GM23338 (cell line): ENCODE results near the gene HAT1. TPM values are rescaled to one million over a fixed set of nuclear protein-coding genes. Genes with fewer than 3 reads are reported as not detected.

Experiments used
- ATAC-seq: fragments of 200-7000 bp; cut with Tn5 transposase; 3 replicates; pipeline ENCODE4 v1.9.1; 2020
- DNase-seq: peaks from one replicate; pipeline ENCODE4 v3.0.0-alpha.2; 2015; ENCODE audit warnings: low spot score
- H2AFZ ChIP-seq: fragments of 200-600 bp; sonication (generic); 2 replicates; pipeline ENCODE4 v1.8.0; 2016; ENCODE audit warnings: antibody characterized with exemption, mild to moderate bottlenecking, moderate library complexity
- H3F3A ChIP-seq: fragments of 200-600 bp; sonication (generic); replicated peaks from 2 replicates; pipeline ENCODE4 v1.8.0; 2017; ENCODE audit warnings: antibody characterized with exemption, mixed run types, low read depth
- H3K27ac ChIP-seq: fragments of 200-600 bp; sonication (generic); 2 replicates; pipeline ENCODE4 v1.6.1; 2016; ENCODE audit warnings: low read depth
- H3K27me3 ChIP-seq: fragments of 200-600 bp; sonication (generic); 2 replicates; pipeline ENCODE4 v1.8.0; 2016; ENCODE audit warnings: mild to moderate bottlenecking, mixed run types, moderate library complexity; ENCODE audit not compliant: insufficient read depth
- H3K36me3 ChIP-seq: fragments of 200-600 bp; sonication (generic); 2 replicates; pipeline ENCODE4 v1.8.0; 2016; ENCODE audit warnings: mild to moderate bottlenecking; ENCODE audit not compliant: insufficient read depth
- H3K4me1 ChIP-seq: fragments of 200-600 bp; sonication (generic); 2 replicates; pipeline ENCODE4 v1.8.0; 2016; ENCODE audit warnings: mild to moderate bottlenecking, moderate library complexity; ENCODE audit not compliant: insufficient read depth
- H3K4me2 ChIP-seq: fragments of 200-600 bp; sonication (generic); 2 replicates; pipeline ENCODE4 v1.7.1; 2017; ENCODE audit warnings: mixed run types
- H3K4me3 ChIP-seq: fragments of 200-600 bp; sonication (generic); 2 replicates; pipeline ENCODE4 v1.6.1; 2016; ENCODE audit warnings: mixed run types
- H3K79me2 ChIP-seq: fragments of 200-600 bp; sonication (generic); replicated peaks from 2 replicates; pipeline ENCODE4 v1.8.0; 2017; ENCODE audit warnings: mild to moderate bottlenecking; ENCODE audit not compliant: insufficient read depth
- H3K9me2 ChIP-seq: fragments of 200-600 bp; sonication (generic); 2 replicates; pipeline ENCODE4 v1.8.0; 2017; ENCODE audit not compliant: insufficient read depth
- H4K20me1 ChIP-seq: fragments of 200-600 bp; sonication (generic); replicated peaks from 2 replicates; pipeline ENCODE4 v1.8.0; 2017; ENCODE audit warnings: mild to moderate bottlenecking; ENCODE audit not compliant: insufficient read depth
- H3K27ac Mint-ChIP-seq: 2 replicates; pipeline ENCODE4 v1.8.0; 2020; ENCODE audit warnings: inconsistent platforms, mild to moderate bottlenecking, moderate library complexity, mixed read lengths
- H3K27me3 Mint-ChIP-seq: 3 replicates; pipeline ENCODE4 v1.8.0; 2022; ENCODE audit warnings: low read depth, mild to moderate bottlenecking, moderate library complexity, mixed read lengths, inconsistent platforms; ENCODE audit not compliant: insufficient read depth, poor library complexity
- H3K36me3 Mint-ChIP-seq: 3 replicates; pipeline ENCODE4 v1.8.0; 2021; ENCODE audit warnings: low read depth, mild to moderate bottlenecking, inconsistent platforms, moderate library complexity, mixed read lengths
- H3K4me1 Mint-ChIP-seq: 3 replicates; pipeline ENCODE4 v1.8.0; 2020; ENCODE audit warnings: mild to moderate bottlenecking, inconsistent platforms, mixed read lengths
- H3K4me3 Mint-ChIP-seq: 3 replicates; pipeline ENCODE4 v1.8.0; 2021; ENCODE audit warnings: moderate library complexity, mild to moderate bottlenecking, inconsistent platforms, mixed read lengths
- H3K9me3 Mint-ChIP-seq: 3 replicates; pipeline ENCODE4 v1.8.0; 2020; ENCODE audit warnings: moderate library complexity, mild to moderate bottlenecking, inconsistent platforms, mixed read lengths
- CREB1 ChIP-seq: fragments of 250-450 bp; sonication (Bioruptor Pico); IDR thresholded peaks from 2 replicates; pipeline ENCODE4 v1.5.0; 2020; ENCODE audit warnings: low read depth, mild to moderate bottlenecking, moderate library complexity
- EZH2 ChIP-seq: fragments of 200-600 bp; sonication (generic); IDR thresholded peaks from one replicate; pipeline ENCODE4 v1.8.0; 2017; ENCODE audit warnings: antibody characterized with exemption, mild to moderate bottlenecking, low read depth; ENCODE audit not compliant: unreplicated experiment
- EZH2phosphoT487 ChIP-seq: fragments of 200-600 bp; sonication (generic); IDR thresholded peaks from one replicate; pipeline ENCODE4 v1.8.1; 2018; ENCODE audit warnings: antibody characterized with exemption; ENCODE audit not compliant: unreplicated experiment
- JUNB ChIP-seq: IDR thresholded peaks from one replicate; pipeline ENCODE4 v1.6.1; 2016; ENCODE audit warnings: antibody characterized with exemption; ENCODE audit not compliant: unreplicated experiment
- NANOG ChIP-seq: IDR thresholded peaks from 2 replicates; pipeline ENCODE4 v1.6.1; 2016; ENCODE audit warnings: antibody characterized with exemption, borderline replicate concordance
- POLR2AphosphoS5 ChIP-seq: IDR thresholded peaks from 2 replicates; pipeline ENCODE4 v1.6.1; 2016; ENCODE audit warnings: antibody characterized with exemption, low read depth
- REST ChIP-seq: IDR thresholded peaks from one replicate; pipeline ENCODE4 v1.6.1; 2018; ENCODE audit warnings: antibody characterized with exemption; ENCODE audit not compliant: unreplicated experiment
- STAT1 ChIP-seq: IDR thresholded peaks from one replicate; pipeline ENCODE4 v1.6.1; 2016; ENCODE audit warnings: antibody characterized with exemption; ENCODE audit not compliant: unreplicated experiment
- ZNF114 ChIP-seq: fragments of 250-450 bp; sonication (Bioruptor Pico); IDR thresholded peaks from 2 replicates; pipeline ENCODE4 v1.5.0; 2020; ENCODE audit warnings: mild to moderate bottlenecking, moderate library complexity
- ZNF331 ChIP-seq: fragments of 250-450 bp; sonication (Bioruptor Pico); IDR thresholded peaks from 2 replicates; pipeline ENCODE4 v1.5.0; 2020; ENCODE audit warnings: low read depth, mild to moderate bottlenecking, moderate library complexity
- ZNF462 ChIP-seq: fragments of 250-450 bp; sonication (Bioruptor Pico); IDR thresholded peaks from 2 replicates; pipeline ENCODE4 v1.5.0; 2020; ENCODE audit warnings: mild to moderate bottlenecking, moderate library complexity
- polyA plus RNA-seq: library from polyadenylated mRNA; unstranded; fragments of >200 nt; fragmentation: Nextera tagmentation; extraction: Ambion mirVana; gene quantifications from 2 replicates; pipeline ENCODE4 v1.2.1, GENCODE V29; 2016
- total RNA-seq: library from RNA; depleted of rRNA; stranded (reverse); fragments of >200 nt; shearing (Covaris generic); gene quantifications from 2 replicates; pipeline ENCODE4 v1.2.3, GENCODE V29; 2014
- TF ChIP-seq, protein P1 (sequence below), 2 experiments: fragments of 200-600 bp in 1 of 2; sonication (generic) in 1 of 2; conservative IDR thresholded peaks; 2 replicates each; pipeline versions ENCODE4 v1.5.1 to v1.6.1; 2016 to 2017; ENCODE audit warnings: antibody characterized with exemption in 2 of 2, low read depth in 2 of 2, mild to moderate bottlenecking in 2 of 2, moderate library complexity in 1 of 2
- TF ChIP-seq, protein P2 (sequence below): IDR thresholded peaks from 2 replicates; pipeline ENCODE4 v1.6.1; 2016; ENCODE audit warnings: antibody characterized with exemption

Gene HAT1
- total and polyA plus RNA-seq, 2 experiments from 2014 or later = 67.2 to 67.5 TPM

- peak overlapping the region; percentile 10; the same call in 1 of the 2 replicates for H2AFZ ChIP-seq
- TF ChIP-seq, protein P1, sequence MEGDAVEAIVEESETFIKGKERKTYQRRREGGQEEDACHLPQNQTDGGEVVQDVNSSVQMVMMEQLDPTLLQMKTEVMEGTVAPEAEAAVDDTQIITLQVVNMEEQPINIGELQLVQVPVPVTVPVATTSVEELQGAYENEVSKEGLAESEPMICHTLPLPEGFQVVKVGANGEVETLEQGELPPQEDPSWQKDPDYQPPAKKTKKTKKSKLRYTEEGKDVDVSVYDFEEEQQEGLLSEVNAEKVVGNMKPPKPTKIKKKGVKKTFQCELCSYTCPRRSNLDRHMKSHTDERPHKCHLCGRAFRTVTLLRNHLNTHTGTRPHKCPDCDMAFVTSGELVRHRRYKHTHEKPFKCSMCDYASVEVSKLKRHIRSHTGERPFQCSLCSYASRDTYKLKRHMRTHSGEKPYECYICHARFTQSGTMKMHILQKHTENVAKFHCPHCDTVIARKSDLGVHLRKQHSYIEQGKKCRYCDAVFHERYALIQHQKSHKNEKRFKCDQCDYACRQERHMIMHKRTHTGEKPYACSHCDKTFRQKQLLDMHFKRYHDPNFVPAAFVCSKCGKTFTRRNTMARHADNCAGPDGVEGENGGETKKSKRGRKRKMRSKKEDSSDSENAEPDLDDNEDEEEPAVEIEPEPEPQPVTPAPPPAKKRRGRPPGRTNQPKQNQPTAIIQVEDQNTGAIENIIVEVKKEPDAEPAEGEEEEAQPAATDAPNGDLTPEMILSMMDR (conservative IDR thresholded peaks at IDR 0.05; ENCODE audit: low read depth in 2 of 2) = no peak
- TF ChIP-seq POLR2AphosphoS5 (no peak), ZNF114 (no peak), REST (no peak), ZNF462 (no peak), STAT1 (no peak), CREB1 (CRISPR knock-in tag) (no peak), EZH2 (no peak), JUNB (no peak), NANOG (no peak), EZH2phosphoT487 (no peak), ZNF331 (no peak)
- TF ChIP-seq, protein P2, sequence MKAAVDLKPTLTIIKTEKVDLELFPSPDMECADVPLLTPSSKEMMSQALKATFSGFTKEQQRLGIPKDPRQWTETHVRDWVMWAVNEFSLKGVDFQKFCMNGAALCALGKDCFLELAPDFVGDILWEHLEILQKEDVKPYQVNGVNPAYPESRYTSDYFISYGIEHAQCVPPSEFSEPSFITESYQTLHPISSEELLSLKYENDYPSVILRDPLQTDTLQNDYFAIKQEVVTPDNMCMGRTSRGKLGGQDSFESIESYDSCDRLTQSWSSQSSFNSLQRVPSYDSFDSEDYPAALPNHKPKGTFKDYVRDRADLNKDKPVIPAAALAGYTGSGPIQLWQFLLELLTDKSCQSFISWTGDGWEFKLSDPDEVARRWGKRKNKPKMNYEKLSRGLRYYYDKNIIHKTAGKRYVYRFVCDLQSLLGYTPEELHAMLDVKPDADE = no peak
- no peak overlapping the region for H3K4me2 ChIP-seq
- no peaks in the 10 kb centered on the region for H3K4me1 Mint-ChIP-seq
- H3F3A ChIP-seq = no peaks in the 10 kb centered on the region
- DNase-seq (no peak), ATAC-seq (no peak)
- no peak overlapping the region for H3K27ac ChIP-seq
- H3K27me3 Mint-ChIP-seq = no peaks in the 10 kb centered on the region
- H3K36me3 ChIP-seq = no peaks in the 10 kb centered on the region
- H3K27me3 ChIP-seq = no peaks in the 10 kb centered on the region
- H3K9me3 Mint-ChIP-seq = no peaks in the 10 kb centered on the region; the same call in 2 of the 3 replicates
- no peaks in the 10 kb centered on the region for H3K36me3 Mint-ChIP-seq
- H3K27ac Mint-ChIP-seq = no peak overlapping the region
- H3K4me3 ChIP-seq = no peak overlapping the region
- no peaks in the 10 kb centered on the region for H4K20me1 ChIP-seq
- no peaks in the 10 kb centered on the region for H3K4me1 ChIP-seq
- H3K79me2 ChIP-seq = no peaks in the 10 kb centered on the region
- no peak overlapping the region for H3K4me3 Mint-ChIP-seq
- H3K9me2 ChIP-seq = no peaks in the 10 kb centered on the region
Observed at GRCh38 chr2:171913517-171913916, 8.7 kb upstream of the HAT1 start.
